Ovary (tissue), 3 donors: ENCODE data around the gene ZNF217.

Source experiments
- EP300 ChIP-seq: sonication (generic); formaldehyde crosslinking; IDR thresholded peaks from one replicate; pipeline ENCODE4 v1.6.1; 2017; ENCODE audit warnings: antibody characterized with exemption
- TF ChIP-seq, protein P1 (sequence below), 3 donors: fragments of 450-650 bp in 2 of 3; fragments of 200-600 bp in 1 of 3; IDR thresholded peaks; one replicate each; pipeline versions ENCODE4 v1.5.1 to v1.8.0; 2016 to 2022; ENCODE audit warnings: antibody characterized with exemption in 3 of 3, mild to moderate bottlenecking in 1 of 3
- donor health status: DM: no; HTN: no; CAD: no.

DNA sequence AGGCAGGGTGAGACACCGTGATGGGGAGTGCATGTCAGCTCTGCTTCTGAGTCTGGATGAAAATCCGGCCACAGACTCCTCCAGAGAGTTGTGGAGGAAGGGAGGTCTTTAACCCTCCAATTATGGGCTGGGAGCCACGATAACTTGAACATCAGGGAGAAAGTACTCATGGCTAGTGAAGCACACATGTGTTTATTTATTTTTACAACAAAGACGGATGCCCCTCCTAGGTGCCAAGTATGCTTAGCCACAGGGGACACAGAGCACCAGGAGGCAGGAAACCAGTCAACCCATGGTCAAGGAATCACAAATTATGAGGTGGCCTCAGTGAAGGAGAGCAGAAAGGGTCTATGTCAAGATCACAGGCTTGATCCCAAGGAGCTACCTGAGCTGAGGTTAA is 54.1 kb downstream of the ZNF217 start:
- TF ChIP-seq, protein P1, sequence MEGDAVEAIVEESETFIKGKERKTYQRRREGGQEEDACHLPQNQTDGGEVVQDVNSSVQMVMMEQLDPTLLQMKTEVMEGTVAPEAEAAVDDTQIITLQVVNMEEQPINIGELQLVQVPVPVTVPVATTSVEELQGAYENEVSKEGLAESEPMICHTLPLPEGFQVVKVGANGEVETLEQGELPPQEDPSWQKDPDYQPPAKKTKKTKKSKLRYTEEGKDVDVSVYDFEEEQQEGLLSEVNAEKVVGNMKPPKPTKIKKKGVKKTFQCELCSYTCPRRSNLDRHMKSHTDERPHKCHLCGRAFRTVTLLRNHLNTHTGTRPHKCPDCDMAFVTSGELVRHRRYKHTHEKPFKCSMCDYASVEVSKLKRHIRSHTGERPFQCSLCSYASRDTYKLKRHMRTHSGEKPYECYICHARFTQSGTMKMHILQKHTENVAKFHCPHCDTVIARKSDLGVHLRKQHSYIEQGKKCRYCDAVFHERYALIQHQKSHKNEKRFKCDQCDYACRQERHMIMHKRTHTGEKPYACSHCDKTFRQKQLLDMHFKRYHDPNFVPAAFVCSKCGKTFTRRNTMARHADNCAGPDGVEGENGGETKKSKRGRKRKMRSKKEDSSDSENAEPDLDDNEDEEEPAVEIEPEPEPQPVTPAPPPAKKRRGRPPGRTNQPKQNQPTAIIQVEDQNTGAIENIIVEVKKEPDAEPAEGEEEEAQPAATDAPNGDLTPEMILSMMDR (IDR thresholded peaks at IDR 0.05) = no peak
- no peak for TF ChIP-seq EP300
